Gastrocnemius medialis (tissue), 4 donors: ENCODE measurements around the gene KIF20A. TPM values are rescaled to one million over a fixed set of nuclear protein-coding genes. Genes with fewer than 3 reads are reported as not detected.

ENCODE experiments used
- ATAC-seq, 2 donors: fragments of 150-250 bp; one replicate each; pipeline ENCODE4 v1.9.1; 2016
- DNase-seq, 2 donors: peaks; one replicate each; pipeline ENCODE4 v3.0.0-alpha.2; 2019
- H3K27ac ChIP-seq, 4 donors: fragments of 200-600 bp; sonication (generic); 1 replicate in 1 of 4; 2 replicates in 3 of 4; pipeline ENCODE4 v1.5.1; 2016 to 2018; ENCODE audit warnings: mild to moderate bottlenecking in 2 of 4, moderate library complexity in 1 of 4
- H3K27me3 ChIP-seq, 3 donors: fragments of 200-600 bp; sonication (generic) in 2 of 3; 1 replicate in 1 of 3; 2 replicates in 2 of 3; pipeline versions ENCODE4 v1.5.1 to v1.6.0; 2016 to 2019; ENCODE audit warnings: mild to moderate bottlenecking in 1 of 3, moderate library complexity in 1 of 3
- H3K36me3 ChIP-seq, 2 donors: fragments of 200-600 bp; sonication (generic) in 1 of 2; one replicate each; pipeline ENCODE4 v1.5.1; 2017 to 2018
- H3K4me1 ChIP-seq, 2 donors: fragments of 200-600 bp; sonication (generic) in 1 of 2; one replicate each; pipeline ENCODE4 v1.5.1; 2016 to 2017; ENCODE audit warnings: mild to moderate bottlenecking in 2 of 2
- H3K4me3 ChIP-seq, 4 donors: fragments of 200-600 bp; sonication (generic) in 3 of 4; 1 replicate in 1 of 4; 2 replicates in 3 of 4; pipeline ENCODE4 v1.5.1; 2016 to 2019; ENCODE audit warnings: mild to moderate bottlenecking in 2 of 4
- H3K9me3 ChIP-seq, 3 donors: fragments of 200-600 bp; sonication (generic) in 2 of 3; 1 replicate in 1 of 3; 2 replicates in 2 of 3; pipeline ENCODE4 v1.5.1; 2016 to 2019
- CTCF ChIP-seq, 5 experiments: fragments of 450-650 bp in 3 of 5; fragments of 200-600 bp in 2 of 5; sonication (generic) in 2 of 5; IDR thresholded peaks in 4 of 5; conservative IDR thresholded peaks in 1 of 5; 1 replicate in 4 of 5; 2 replicates in 1 of 5; pipeline ENCODE4 v1.5.1; 2016 to 2019; ENCODE audit warnings: antibody characterized with exemption in 5 of 5, mild to moderate bottlenecking in 3 of 5, moderate library complexity in 3 of 5
- POLR2A ChIP-seq, 2 donors: fragments of 450-650 bp; IDR thresholded peaks; one replicate each; pipeline ENCODE4 v1.6.1; 2017; ENCODE audit warnings: antibody characterized with exemption in 2 of 2, mild to moderate bottlenecking in 2 of 2, moderate library complexity in 2 of 2
- in situ Hi-C, 4 donors: fragments of 200-750 bp; cut with MboI; loops; one replicate each; pipeline versions ENCODE4 v1.15.0 to v1.8.0; 2017; ENCODE audit warnings: low sequenced_read_pairs in 4 of 4
- intact Hi-C: fragments of 100-400 bp; cut with DNase I; formaldehyde crosslinking; loops from one replicate; pipeline ENCODE4 v1.15.1; 2023; ENCODE audit warnings: low total_unique reads
- total RNA-seq, 4 donors: library from RNA; depleted of rRNA; stranded (reverse); fragments of >200 nt; gene quantifications; one replicate each; pipeline versions ENCODE4 v1.1.0 to v1.2.3, GENCODE V29; 2016

Gene KIF20A
- total RNA-seq, 4 donors from 2014 or later: 0.75 to 0.89 TPM; not detected in 2

DNA sequence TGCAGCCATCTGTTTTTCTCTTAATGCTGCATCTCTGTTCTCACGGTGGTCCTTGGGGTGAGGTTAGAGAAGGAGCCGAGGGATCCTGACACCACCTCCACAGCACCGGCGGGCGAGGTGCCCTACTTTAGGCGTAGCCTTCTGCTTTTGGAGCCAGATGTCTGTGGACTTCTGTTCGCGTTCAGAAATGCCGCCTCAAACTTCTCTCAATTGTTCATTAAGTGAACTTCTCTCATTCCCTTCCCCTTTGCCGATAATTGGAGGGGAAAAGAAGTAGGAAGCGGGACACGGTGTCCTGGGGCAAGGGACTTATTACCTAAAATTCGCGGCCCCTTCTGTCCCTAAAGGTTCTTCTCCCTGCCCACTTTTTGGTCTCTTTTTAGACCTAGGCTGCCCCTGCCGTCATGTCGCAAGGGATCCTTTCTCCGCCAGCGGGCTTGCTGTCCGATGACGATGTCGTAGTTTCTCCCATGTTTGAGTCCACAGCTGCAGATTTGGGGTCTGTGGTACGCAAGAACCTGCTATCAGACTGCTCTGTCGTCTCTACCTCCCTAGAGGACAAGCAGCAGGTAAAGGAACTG, 455 bp downstream of the KIF20A start:
- peak overlapping the region in 2 of 4 donors; percentile 88 to 96 for H3K27ac ChIP-seq
- peak overlapping the region; percentile 80 to 95 (median 92) for H3K4me3 ChIP-seq
- no peaks in the 10 kb centered on the region for H3K9me3 ChIP-seq
- TF ChIP-seq POLR2A (IDR thresholded peaks at IDR 0.05): no peak
- no peak for TF ChIP-seq CTCF (IDR thresholded peaks at IDR 0.05 in 4 of 5, conservative IDR thresholded peaks at IDR 0.05 in 1 of 5)
- in situ Hi-C loops: no loop called here
- H3K36me3 ChIP-seq: peaks cover 0 to 21% of the 10 kb centered on the region in 2 donors
- DNase-seq: no peak
- no peak for ATAC-seq
- intact Hi-C loops: loop anchor here (2.0 to 5.0 kb wide), 3 partner anchors 33 to 427 kb away; partner anchors contain the start of genes CDC23 and HNRNPA0
- no peaks in the 10 kb centered on the region for H3K27me3 ChIP-seq
- H3K4me1 ChIP-seq: peaks cover 17 to 19% of the 10 kb centered on the region in 2 donors

DNA sequence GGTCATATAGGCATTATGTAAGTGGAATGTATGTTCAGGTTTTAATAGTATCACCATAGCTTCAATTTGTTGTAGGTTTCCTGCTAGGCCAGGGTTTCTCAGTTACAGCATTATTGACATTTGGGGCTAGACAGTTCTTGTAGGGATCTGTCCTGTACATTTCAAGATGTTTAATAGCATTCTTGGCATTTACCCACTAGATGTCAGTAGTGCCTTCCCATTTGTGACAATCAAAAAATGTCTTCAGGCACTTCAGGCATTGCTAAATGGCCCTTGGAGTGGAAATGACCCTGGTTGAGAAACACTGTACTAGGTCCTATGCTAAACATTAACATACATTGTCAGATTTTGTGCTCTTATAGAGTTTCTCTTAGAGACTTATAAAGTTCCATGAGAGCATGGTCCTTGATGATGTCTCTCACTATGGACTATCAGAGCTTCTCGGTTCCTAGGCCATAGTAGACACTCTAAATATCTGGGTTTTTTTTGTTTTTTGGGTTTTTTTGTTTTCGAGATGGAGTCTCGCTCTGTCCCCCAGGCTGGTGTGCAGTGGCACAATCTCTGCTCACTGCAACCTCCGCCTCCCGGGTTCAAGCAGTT, 1.4 kb downstream of the KIF20A start:
- Histone ChIP-seq H3K9me3 (no peaks in the 10 kb centered on the region), H3K4me1 (peaks cover 17 to 19% of the 10 kb centered on the region in 2 donors), H3K27ac (no peak overlapping the region), H3K4me3 (no peak overlapping the region), H3K36me3 (peaks cover 0 to 20% of the 10 kb centered on the region in 2 donors), H3K27me3 (no peaks in the 10 kb centered on the region)
- intact Hi-C loops (no loop called here), in situ Hi-C loops (no loop called here)
- DNase-seq: no peak
- TF ChIP-seq CTCF (IDR thresholded peaks at IDR 0.05 in 4 of 5, conservative IDR thresholded peaks at IDR 0.05 in 1 of 5): no peak
- TF ChIP-seq POLR2A (IDR thresholded peaks at IDR 0.05): no peak
- ATAC-seq: no peak

GRCh38 chr5:138180841-138181240, 1.9 kb downstream of the KIF20A start:
- Histone ChIP-seq H3K4me1 (peaks cover 17 to 19% of the 10 kb centered on the region in 2 donors), H3K9me3 (no peaks in the 10 kb centered on the region), H3K27me3 (no peaks in the 10 kb centered on the region), H3K36me3 (peaks cover 0 to 21% of the 10 kb centered on the region in 2 donors), H3K27ac (no peak overlapping the region), H3K4me3 (no peak overlapping the region)
- DNase-seq (no peak), ATAC-seq (no peak)
- intact Hi-C loops: no loop called here
- TF ChIP-seq CTCF (IDR thresholded peaks at IDR 0.05 in 4 of 5, conservative IDR thresholded peaks at IDR 0.05 in 1 of 5) (no peak), POLR2A (IDR thresholded peaks at IDR 0.05) (no peak)
- in situ Hi-C loops: no loop called here

- in situ Hi-C loops: no loop called here
- Histone ChIP-seq H3K9me3 (no peaks in the 10 kb centered on the region), H3K27me3 (no peaks in the 10 kb centered on the region), H3K27ac (no peak overlapping the region), H3K4me3 (no peak overlapping the region), H3K36me3 (peaks cover 0 to 26% of the 10 kb centered on the region in 2 donors), H3K4me1 (peaks cover 7 to 9% of the 10 kb centered on the region in 2 donors)
- no peak for TF ChIP-seq CTCF (IDR thresholded peaks at IDR 0.05 in 4 of 5, conservative IDR thresholded peaks at IDR 0.05 in 1 of 5)
- TF ChIP-seq POLR2A (IDR thresholded peaks at IDR 0.05): no peak
- DNase-seq (no peak), ATAC-seq (no peak)
- intact Hi-C loops: no loop called here
Measured at GRCh38 chr5:138182808-138183207, 3.9 kb downstream of the KIF20A start.
